Heart left ventricle (tissue), 13 donors: ENCODE results near the gene ATP1A4.

Source experiments
- POLR2A ChIP-seq, 2 donors: fragments of 450-650 bp; IDR thresholded peaks; one replicate each; pipeline ENCODE4 v1.6.1; 2017; ENCODE audit warnings: antibody characterized with exemption in 2 of 2, mild to moderate bottlenecking in 2 of 2, moderate library complexity in 2 of 2
- TF ChIP-seq, protein P1 (sequence below), 12 donors: fragments of 200-600 bp; sonication (generic) in 4 of 12; IDR thresholded peaks; one replicate each; pipeline versions ENCODE4 v1.5.0 to v1.8.0; 2018 to 2022; ENCODE audit warnings: antibody characterized with exemption in 12 of 12, mild to moderate bottlenecking in 5 of 12
- donor health status: ischemic (EF 13 %, LVEDD 7.1; RV severe dilation, severe dysfunction).
- donor health status: DM: no; HTN: yes; CAD: no.
- donor health status: DM: no; HTN: no; CAD: no.
- donor health status: ischemic (EF 25% LVEDD 6.9; RV normal size, moderate dysfunction).
- donor health status: ischemic (EF 25% LVEDD 5.7; RV mildly dilated, moderate dysfunction).
- donor health status: ischemic (EF 35%, LVEDD 5.7; RV mildly dilated, moderate dysfunction).
- donor health status: nonischemic (EF 11% LVEDD 7.7; RV severe dilation, severe dysfunction).
- donor health status: DM: yes; HTN: yes; CAD: no.
- donor health status: PGD.
- donor health status: ischemic (EF 29% LVEDD 5.4; RV normal size, mild dysfunction).
- donor health status: nonischemic (EF 23%, LVEDD 6.1; RV moderate dilation, normal function).

- TF ChIP-seq, protein P1, sequence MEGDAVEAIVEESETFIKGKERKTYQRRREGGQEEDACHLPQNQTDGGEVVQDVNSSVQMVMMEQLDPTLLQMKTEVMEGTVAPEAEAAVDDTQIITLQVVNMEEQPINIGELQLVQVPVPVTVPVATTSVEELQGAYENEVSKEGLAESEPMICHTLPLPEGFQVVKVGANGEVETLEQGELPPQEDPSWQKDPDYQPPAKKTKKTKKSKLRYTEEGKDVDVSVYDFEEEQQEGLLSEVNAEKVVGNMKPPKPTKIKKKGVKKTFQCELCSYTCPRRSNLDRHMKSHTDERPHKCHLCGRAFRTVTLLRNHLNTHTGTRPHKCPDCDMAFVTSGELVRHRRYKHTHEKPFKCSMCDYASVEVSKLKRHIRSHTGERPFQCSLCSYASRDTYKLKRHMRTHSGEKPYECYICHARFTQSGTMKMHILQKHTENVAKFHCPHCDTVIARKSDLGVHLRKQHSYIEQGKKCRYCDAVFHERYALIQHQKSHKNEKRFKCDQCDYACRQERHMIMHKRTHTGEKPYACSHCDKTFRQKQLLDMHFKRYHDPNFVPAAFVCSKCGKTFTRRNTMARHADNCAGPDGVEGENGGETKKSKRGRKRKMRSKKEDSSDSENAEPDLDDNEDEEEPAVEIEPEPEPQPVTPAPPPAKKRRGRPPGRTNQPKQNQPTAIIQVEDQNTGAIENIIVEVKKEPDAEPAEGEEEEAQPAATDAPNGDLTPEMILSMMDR (IDR thresholded peaks at IDR 0.05): no peak
- TF ChIP-seq POLR2A (IDR thresholded peaks at IDR 0.05): no peak
Measured at GRCh38 chr1:160216301-160216700, 64.9 kb downstream of the ATP1A4 start.
